Non-pigmented ciliary epithelial cell (primary cell): ENCODE data around the gene PSMC2.

Source experiments
- DNase-seq: peaks from one replicate; pipeline ENCODE4 v3.0.0-alpha.2; 2010; ENCODE audit warnings: low read depth

PSMC2 gene

DNA sequence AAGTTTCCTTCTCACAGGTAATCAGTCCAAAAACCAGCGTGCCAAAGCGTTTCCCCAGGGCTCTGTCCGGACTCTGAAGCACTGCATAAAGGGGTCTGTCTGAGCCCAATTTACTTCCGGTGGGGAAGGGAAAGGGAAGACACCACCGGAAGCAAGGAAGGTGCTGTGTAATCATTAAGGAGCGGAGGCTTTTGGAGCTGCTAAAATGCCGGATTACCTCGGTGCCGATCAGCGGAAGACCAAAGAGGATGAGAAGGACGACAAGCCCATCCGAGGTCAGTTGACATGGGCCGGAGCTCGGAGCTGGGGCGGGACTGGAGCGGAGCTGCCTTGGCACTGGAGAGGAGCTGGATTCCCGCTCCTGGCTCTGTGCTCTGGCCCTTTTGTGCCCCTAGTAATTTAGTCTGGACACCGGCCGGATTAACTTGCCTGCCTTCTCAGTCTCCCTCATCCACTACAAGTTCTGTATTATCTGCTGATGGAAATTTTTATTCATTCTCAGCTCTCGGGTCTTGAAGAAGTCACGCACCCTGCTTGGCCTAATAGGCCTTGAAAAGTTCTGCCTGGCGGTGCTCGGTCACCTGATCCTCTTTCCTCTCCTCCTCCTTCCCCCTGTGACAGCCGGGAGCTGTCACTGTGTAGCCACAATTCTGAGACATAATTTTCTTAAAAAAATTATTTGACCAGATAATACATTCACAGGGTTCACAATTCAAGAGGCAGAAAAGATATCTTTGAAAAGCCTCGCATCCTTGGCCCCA, at the start of gene PSMC2:
Gene PSMC2 (plus strand): TSS at position 137 of the 761 bp plus-strand sequence. CDS start 69 bp downstream, at position 206.
- peak; percentile 69 for DNase-seq

DNA sequence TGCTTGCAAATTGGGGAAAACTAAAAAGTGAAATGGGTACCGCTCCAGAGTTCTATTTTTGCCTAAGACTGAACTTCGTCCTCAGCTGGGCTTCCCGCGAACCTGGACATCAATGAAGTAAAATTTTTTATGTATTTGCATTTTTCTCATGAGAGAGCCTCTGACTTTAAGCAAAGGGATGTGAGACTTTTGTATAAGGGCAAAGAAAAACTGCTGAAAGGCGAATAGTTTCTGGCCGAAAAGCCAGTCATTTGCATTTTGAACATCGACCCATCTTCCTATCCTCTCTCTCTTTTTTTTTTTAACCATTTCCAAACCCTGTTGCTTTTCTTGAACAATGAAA, 49.6 kb upstream of the PSMC2 start:
- no peak for DNase-seq

DNA sequence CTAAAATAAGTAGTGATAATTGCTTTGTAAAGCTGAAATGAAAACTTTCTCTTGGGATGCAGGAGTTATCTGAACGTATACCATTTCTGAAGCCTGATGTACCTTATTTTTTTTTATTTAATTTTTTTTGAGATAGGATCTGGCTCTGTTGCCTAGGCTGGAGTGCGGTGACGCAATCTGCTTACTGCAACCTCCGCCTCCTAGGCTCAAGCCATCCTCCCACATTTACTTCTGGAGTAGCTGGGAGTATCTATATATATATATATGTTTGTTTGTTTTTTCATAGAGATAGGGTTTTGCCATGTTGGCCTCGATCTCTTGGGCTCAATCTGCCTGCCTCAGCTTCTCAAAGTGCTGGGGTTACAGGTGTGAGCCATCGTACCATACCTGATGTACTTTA, 47.8 kb upstream of the PSMC2 start:
- DNase-seq, result no peak

DNA sequence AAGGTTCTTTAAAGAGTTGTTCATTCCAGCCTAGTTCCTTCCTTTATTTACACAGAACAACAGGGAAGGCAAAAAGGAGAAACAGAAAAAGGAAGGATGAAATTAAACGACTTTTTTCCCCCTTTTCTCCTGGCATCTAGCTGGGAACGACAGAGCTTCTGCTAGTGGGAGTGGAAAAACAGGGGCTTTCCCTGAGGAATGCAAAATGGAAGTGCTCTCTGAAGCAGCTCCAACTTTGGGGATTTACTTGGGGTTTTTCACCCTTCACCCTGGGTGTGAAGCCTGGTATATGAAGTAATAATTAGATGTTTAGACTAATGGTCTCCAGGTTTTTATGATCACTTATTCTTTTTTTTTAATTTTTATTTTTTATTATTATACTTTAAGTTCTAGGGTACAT, 46.0 kb upstream of the PSMC2 start:
- no peak for DNase-seq

DNA sequence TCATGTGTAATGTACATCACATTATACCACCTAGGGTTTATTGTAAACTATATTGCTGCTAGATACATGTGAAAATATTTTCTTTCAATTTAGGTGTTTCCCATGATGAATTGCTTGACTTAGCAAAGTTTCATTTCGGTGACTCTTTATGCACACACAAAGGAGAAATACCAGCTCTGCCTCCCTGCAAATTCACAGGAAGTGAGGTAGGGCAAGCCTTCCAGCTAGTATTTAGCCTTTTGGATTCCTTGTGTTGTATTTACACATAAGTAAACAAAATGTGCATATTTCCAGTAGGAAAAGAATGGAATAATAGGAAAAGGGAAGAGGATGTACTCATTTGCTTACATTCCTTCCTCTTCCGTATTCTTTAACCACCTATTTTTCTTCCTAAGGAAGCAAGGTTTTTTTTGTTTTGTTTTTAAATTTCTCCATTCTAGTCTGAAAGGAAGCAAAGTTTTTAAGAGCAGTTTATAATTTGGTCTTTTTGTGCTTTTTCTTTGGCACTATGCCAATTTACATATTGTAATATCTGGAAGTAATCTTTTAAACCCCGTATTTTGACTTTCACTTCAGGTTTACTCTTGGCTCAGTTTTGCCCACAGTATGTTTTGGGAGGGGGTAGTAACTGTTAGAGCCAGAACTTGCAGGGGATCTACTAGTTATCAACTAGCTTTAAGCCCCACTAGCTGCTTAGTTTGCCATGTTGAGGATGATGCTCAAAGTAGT, 39.8 kb upstream of the PSMC2 start:
- no peak for DNase-seq

DNA sequence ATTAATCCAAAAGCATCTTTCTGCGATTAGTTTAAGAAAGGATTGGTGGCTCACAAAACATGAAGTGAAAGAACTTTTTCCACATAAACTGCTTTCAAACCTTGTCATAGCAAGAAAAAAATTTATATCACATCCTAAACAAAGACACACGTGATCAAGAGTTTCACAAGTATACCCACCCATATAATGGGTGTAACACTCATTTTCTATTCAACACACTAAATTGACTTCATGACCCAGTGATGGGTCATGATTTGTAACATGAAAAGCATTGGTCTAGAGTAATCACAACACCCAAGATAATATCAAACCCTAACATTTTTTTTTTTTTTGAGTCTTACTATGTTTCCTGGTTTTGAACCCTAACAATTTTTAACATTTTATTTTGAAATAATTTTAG, 32.6 kb upstream of the PSMC2 start:
- DNase-seq, result no peak

DNA sequence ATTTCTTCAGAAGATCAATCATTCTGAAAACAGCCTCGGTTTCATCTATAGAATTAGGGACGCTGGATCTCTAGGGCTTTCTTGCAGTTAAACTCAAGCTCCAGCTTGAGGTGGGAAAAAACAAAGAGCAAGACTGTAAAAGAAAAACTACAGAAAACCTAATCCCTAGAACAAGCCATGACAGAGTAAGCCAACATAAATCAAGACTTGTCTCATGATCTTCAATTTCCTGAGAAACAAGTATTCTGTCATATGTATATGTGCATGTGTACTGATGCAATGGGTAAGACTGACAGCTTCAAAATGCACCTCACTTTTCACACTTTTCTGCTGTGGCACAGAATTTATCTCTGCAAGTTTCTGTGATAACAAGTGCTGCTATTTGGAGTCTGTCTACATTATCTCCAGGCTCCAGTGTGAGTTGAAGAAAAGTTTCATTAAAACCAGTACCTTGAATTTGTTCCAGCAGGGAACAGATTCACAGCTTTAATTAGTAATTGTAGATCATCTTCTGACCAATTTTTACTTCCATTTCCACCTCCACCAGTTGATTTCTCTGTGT, 31.0 kb upstream of the PSMC2 start:
- DNase-seq, result no peak

DNA sequence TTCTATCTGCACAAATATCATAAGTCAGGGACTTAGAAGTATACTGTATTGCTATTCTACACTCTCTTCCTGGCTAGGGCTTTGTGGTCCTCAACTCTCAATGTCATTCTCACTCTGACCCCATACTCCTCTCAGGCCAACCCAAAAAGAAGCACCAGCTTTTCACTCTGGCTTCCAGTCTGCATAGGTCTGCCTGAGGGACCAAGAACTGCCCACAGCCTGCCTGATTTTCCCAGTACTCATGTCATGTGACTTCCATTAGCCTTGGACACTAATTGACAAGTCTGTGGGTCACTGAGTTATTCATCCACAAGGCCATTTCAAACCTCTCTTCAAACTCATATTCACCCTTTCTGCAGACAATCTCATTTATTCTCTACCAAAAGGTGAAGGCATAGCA, 30.4 kb upstream of the PSMC2 start:
- DNase-seq, result no peak

DNA sequence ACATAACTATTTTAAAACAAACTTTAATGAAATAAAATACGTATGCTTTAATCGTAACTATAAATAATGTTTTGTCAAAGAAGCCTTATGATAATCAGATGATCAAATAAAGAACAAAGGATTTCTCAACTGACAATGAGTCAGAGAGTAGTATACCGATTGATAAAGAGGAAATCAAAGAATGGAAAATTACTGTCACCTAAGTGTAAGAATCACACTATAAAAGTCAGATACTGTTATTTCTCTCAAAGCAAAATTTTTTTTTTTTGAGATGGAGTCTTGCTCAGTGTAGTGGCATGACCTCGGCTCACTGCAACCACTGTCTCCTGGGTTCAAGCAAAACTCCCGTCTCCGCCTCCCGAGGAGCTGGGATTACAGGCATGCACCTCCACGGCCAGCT, 21.7 kb upstream of the PSMC2 start:
- no peak for DNase-seq

DNA sequence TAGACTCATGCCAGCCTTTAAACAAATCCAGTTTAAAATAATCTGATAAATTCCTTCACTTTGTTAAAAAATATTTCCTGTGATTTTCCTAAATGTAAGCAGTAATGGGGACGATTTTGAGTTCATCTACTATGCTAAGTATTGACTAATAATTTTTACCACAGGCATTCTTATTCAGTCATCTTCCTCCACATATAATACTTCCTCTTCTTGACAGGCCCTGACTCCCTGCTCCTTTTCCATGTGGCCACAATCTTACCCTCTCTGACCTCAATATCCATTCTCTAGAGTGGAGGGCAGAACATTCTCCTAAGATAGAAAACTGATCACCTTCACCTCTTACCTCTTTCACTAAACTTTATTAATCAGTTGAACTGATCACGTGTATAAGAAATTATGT, 10.7 kb upstream of the PSMC2 start:
- DNase-seq, result no peak

DNA sequence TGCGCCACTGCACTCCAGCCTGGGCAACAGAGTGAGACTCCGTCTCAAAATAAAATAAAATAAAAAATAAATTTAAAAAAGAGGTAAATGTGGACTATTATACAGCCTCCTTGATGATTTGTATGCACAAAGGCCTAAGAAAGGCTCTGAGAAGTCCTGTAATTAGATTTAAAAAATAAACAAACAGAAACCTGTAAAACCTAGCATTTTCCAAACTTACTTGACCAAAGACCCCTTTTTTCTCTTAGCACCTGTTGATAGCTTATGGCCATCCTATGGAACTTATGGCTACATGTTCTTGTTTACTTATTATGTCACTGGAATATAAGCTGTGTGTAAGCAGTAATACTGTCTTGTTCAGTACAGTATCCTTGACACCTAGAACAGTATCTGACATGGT, 8.6 kb upstream of the PSMC2 start:
- no peak for DNase-seq

DNA sequence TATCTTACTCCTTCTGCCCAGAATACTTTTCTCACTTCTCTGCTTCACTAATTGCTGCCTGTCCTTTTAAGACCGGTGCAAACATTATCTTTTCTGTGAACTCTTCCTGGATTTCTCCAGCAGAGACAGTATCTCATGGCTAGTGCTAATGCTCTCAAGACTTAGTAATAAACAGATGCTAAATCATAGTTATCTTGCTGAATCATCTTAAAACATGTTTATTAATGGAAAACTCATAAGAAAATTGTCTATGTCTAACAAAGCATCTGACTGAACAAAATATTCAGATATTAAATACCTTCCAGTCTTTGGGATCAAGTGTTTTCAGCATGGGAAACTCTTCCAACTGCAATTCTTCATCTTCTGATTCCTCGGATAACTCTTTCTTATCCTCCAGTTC, 6.0 kb upstream of the PSMC2 start:
- DNase-seq, result no peak

DNA sequence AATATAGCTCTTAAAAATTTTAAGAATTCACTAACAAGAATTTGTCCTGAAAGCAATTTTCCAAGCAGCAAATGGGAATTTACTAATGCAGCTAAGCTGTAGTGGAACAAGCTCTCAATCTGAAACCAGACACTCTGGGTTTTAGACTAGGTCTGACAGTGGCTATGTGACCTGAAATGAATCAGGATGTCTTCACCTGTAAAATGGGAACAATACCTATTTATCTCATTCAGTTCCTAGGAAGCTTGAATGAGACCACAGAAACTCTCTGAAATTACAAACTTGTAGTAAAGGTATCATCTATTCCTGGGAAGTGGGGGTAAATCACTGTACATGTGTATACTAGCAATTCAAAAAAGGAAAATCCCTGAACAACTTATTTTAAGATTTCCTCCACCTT, 4.1 kb upstream of the PSMC2 start:
- no peak for DNase-seq

DNA sequence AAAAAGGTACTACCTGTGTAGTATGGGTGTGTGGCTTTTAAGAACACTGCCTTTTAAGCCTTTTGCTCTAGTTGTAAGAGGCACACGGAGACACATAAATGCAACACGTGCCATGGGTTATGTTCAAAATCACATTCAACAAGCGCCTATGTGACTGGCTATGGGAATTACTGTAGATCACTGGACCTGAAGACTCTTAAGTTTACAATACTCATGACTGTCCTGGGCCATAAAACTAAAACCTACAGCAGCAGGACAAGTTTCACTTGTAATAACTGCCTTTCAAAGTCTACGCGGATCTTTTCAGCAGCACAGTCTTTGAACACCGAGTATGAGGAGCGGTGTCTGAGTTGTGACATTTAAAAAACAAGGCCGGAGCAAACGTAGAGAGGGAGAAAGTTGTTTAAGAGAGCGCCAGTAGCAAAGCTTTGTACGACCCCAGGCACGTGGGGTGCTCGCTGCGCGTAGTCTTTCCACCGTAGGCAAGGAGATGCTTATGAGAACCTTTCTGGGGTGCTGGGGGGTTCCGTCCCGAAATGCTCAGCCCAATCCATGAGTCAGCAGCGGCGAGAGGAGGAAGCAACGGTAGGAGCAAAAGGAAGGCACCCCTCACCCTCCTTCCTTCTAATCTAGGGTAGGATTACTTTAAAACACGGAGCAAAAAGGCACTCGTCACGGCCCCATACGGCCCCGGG, 3.5 kb upstream of the PSMC2 start:
- DNase-seq, result peak; percentile 3

DNA sequence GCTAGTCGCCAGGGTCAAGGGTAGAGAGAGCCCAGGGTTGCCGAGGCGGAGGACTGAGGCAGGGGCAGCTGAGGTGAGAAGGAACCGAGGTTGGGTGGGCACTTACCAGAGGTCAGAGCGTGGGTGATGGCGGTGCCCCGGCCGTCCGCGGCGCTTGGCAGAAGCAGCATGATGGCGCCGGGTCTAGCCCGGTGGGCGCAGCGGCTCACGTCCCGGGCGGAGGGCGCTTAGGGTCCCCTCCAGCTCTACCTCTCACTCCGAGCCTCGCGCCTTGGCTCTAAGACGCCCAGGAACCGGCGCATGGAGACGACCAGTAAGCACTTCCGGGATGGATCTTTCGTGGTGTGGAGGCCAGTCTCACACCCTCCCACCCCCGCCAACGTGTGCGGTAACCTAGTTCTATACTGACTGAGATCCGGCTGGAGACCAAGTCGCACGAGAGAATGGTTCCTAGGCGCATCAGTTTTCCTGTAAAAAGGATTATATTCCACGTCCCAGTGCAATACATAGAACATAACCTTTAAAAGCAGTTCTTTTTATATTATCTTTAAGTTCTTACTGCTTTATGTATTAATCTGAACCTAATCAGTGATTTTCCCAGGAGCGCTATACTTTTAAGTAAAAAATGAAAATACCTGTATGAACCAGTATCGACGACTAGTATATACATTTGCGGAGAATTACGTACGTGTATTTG, 2.8 kb upstream of the PSMC2 start, which contains the start of gene DNAJC2:
Gene DNAJC2 (minus strand): TSS at position 315 of the 697 bp plus-strand sequence. CDS start 145 bp downstream, at position 170.
- DNase-seq, result peak; percentile 82

DNA sequence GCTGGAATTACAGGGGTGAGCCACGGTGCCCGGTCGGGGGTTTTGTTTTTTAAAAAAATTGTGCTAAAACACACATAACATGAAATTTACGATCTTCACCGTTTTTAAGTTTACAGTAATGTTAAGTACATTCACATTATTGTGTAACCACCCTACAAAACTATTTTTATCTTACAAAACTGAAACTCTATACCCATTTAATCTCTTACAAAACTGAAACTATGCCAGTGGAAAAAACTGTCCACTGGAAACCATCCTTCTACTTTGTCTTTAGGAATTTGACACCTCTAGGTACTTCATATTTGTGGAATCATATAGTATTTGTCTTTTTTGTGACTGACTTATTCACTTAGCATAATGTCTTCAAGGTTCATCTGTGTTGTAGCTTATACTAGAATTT, 1.0 kb upstream of the PSMC2 start:
- no peak for DNase-seq

DNA sequence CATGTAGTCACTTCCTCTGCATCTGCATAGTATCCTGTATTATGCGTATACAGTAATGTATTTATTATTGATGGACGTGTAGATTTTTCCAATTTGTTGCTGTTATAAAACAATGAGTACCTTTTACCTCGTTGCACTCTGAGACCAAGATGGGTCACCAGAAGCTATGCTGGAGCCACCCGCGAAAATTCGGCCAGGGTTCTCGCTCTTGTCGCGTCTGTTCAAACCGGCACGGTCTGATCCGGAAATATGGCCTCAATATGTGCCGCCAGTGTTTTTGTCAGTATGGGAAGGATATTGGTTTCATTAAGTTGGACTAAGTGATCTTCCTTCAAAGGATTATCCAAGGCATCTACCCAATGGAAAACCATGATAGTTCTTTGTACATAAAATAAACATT, 1.0 kb downstream of the PSMC2 start:
- no peak for DNase-seq

DNA sequence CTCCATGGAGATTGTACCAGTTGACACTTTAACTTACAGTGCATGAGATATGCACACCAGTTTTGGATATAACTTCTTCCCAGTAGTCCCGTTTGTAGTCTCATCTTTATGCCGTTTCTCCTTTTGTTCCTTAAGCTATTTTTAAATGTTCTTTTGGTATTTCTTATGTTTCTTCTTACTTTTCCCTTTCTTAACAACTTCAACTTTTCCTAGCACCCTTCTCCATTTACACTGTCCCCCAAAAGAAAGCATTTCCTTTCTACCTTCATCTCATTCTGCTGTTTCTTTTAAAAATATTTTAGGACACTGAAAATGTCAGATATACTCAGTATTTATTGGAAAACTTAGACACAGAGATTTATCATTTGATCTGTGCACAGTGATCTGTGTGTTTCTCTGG, 1.5 kb downstream of the PSMC2 start:
- no peak for DNase-seq

DNA sequence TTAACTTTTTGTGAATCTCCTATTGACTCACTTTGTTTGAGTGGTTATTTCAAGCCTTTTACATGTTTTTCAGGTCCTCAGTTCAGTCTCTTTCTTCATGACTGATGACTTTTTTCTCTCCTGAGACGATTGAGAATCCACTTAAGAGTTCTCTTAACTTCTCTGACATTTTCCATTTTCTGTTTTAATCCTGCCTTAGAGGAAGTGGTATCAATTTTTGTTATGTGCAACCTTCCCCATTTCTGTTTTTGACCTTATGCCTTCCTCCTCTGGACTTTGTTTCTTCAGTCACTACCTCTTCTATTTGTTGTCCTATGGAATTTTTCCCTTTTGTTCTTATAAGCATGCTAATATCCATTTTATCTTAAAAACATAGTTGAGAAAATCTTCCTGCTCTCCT, 2.4 kb downstream of the PSMC2 start:
- DNase-seq, result no peak

DNA sequence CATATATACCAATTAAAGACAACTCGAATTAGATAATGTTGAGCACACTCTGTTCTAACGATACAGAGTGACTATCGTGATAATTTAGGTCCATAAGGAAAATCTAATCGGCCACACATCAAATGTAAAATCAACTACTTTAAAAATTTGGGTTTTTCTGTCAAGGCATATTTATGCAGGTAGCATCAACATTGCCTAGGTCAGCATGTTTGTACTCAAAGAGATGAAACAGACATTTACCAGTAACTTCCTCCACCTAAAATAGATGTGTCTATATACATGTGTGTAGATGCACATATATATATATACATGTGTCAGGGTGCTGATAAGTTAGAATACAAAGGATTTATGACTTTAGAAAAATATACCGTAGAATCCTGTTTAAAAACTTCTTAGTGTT, 22.0 kb downstream of the PSMC2 start:
- no peak for DNase-seq

DNA sequence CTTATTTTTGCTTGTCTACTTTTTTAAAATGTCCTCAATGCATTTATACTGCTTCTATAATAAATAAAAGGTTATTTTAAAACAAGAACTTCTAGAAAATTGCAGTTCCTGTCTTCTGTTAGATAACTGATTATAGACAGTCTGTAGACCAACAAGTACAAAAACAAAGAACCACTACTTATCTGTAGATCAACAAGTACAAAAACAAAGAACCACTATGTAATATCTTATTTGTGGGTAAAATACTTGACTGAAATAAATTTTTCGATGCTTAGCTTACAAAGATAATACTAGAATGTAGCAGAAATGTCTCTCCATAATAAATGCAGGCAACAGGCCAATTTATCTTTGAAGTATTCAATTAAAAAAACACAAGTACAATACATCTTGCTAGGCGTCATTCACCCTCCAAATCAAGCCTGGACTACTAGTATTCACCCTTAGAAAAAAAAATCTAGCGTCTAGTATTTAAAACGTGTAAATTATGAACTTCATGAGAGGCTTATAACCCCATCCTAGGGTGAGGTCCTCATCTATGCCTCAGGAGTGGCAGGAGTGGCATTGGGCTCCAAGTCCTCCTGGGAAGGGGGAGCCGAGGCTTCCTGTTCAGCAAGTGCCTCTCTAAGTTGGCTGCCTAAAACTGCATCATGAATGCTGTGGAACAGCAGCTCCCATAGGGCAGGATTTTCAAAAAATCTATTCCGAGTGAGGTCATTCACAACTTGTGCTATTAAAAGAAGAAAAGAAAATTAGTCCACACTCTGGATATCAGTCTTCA, 26.6 kb downstream of the PSMC2 start:
- DNase-seq, result no peak
